HG02840 (cell line): Measurements from ENCODE around the gene NPHP4.

Experiments used
- ATAC-seq: cut with Tn5 transposase; IDR thresholded peaks from one replicate; pipeline ENCODE4 v1.9.1; 2021; ENCODE audit warnings: mild to moderate bottlenecking, moderate library complexity, moderate number of reproducible peaks; ENCODE audit not compliant: unreplicated experiment, low FRiP score

The NPHP4 gene

DNA sequence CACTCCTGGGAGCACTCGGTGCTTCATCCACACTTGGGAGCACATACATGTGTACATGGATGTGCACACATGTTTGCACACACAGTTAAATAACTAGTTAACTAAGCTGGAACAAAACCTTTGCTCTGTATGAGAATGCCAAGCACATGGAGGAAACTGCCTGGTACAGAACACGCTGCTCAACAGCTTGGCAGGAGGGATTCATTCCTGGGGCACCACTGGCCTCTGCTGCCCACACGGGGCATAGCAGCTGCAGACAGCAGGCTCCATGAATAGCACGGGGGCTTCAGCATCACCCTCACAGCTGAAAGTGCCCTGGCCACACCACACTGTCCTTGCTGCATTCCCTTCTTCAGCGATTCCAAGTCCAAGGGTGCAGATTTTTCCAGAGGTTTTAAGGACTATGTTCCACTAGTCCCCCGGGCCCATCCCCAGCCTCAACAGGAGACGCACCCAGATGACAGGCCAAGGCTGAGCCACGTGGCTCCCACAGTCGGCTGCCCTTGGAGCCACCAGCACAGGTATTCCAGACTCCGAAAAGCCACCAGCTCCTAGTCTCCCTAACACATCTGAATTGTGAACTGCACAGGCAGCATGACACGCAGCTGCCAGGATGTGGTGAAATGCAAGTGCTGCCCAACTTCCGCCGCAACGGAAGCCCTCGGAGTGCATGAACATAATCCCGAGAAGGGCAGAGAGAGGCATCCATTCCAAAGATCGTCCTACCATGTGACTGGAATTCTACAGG is 16.9 kb downstream of the NPHP4 start:
- no peak for ATAC-seq

DNA sequence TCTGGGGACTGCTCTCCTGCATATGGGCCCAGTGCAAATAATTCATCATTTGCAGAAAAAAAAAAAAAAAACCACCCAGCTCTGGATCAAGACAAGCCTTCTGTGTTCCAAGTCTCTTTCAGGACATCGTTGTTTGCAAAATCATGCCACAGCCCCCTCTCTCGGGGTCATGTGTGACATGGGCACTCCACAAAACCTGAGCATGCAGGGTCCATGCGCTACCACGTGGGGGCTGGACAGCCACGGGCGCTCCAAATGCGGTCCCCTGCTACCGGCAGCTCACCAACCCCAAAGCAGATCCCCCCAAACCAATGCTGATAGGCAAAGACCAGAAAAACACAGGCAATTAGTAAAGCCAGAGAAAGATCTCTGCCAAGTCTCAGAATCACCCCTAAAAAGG is 17.6 kb downstream of the NPHP4 start:
- ATAC-seq: no peak

DNA sequence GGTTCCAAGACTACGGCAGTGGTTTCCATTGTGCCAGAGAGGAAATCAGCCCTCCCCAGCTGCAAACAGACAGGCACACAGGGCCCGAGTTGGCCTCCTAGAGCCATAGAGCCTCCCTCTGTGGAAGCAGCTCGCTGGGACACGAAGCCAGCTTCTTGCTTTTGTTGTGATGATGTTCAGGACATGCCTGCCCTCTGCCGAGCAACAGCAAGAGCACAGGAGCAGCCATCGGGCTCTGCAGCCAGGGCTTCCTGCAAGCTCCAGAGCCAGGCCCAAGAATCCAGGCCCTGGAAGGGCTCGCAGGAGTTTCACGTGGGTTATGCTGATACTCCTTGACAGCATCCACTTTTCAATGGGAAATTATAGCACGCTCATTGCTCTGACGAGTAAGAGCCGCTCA is 18.5 kb downstream of the NPHP4 start:
- no peak for ATAC-seq

DNA sequence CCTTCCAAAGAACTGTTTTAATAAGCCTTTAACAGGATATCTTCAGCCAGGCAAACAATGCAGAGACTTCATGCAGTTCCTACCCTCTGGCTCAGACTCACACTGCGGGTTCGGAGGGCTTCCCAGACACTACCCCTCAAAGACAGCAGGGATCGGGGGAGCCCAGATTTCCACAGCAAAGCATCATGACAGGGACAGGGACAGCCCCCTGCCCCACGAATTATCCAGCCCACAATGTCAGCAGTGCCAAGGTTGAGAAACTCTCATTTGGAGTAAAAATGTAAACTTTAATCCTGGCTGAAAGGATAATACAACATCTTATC is 20.1 kb downstream of the NPHP4 start:
- no peak for ATAC-seq

DNA sequence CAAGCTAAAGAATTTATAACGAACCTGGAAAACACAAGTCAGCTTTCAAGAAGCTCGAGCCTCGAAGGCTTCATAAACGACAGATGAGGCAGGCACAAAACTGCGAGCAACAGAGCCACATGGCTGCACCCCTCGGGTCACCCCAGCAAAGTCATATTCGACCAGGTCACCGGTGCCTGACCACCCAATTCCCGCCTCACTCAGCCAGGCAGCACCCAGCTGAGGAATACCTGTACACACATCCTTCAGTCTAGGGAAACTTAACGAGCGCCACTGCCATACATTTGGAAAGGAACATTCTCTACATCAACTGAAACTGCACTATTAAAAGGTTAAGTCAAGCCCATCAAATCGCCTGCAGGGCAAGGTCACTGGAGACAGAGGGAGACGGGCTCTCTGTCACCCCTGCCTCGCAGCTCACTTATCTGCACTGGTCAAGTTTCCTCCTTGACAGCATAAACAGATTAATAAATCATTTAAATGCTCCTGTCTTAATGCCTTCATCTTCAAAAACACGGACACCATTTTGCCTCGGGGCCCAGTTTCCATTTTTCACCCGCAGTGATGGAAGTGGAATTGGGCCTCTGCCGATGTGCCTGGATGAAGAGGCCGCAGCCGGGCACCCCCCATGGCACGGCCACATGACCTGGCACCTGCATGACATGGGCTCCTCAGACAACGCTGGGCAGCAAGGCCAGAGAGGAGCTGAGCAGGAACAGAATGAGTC is 20.6 kb downstream of the NPHP4 start:
- no peak for ATAC-seq

DNA sequence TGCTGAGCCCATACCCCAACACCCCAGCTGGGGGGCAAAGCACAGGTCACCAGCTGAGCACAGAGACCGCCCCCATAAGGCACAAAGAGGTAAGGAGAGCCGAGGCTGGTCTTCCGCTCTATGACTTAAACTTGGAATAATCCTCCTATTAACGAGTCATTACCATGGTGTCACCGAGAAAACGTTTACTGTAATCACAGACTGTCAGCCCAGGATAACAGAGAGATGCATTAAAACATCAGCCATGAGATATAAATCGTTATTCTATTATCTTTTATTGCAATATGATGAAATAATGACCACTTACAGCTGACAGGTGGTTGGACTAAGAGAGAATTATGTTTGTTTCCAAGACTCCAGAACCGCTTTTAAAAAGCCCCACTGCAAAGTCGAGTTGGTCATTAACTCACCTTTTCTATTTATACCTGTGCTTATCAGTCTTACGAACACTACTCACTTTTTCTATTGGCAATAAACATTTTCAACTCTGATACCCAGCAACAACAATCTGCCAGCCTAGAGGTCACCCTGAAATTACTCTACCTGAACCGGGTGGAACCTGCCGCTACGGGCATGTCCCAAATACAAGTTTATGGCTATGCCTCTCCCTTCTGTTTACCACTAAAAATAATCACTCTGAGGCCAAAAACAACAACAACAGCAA is 21.5 kb downstream of the NPHP4 start:
- ATAC-seq: no peak

DNA sequence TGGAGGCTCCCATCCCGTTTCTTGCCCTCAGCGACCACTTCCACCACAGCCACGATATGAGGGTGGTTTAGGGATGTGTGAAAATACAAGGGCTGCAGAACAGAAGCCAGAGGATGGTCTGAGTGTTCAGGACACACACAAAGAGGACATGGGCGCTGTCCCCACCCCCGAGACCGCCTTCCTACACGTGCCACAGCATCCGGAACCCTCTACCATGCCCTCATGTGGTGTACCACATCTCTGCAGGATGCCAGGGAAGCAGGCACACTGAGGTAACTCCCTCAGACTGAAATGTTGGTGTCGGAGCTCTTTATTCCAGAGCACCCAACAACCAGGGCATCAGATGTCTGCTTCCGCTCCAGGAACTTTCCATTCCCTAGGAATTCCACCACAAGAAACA is 23.1 kb downstream of the NPHP4 start:
- ATAC-seq: no peak

DNA sequence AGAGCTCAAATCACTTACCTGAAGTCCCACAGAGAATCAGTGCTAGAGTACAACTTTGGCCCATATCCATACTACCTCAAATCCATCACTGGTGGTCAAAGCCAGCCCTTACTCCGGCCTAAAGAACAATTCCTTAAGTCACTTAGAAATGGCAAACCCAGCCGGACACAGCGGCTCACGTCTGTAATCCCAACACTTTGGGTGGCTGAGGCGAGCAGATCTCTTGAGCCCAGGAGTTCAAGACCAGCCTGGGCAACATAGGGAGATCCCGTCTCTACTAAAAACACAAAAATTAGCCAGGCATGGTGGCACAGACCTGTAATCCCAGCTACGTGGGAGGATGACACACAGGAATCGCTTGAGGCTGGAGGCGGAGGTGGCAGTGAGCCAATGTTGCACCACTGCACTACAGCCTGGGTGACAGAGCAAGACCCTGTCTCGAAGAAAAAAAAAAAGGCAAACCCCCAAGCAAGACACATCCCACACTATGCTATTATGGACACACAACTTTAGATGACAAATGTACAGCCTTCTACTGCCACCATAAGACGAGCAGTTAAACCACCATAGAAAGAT is 24.0 kb downstream of the NPHP4 start:
- ATAC-seq: no peak

DNA sequence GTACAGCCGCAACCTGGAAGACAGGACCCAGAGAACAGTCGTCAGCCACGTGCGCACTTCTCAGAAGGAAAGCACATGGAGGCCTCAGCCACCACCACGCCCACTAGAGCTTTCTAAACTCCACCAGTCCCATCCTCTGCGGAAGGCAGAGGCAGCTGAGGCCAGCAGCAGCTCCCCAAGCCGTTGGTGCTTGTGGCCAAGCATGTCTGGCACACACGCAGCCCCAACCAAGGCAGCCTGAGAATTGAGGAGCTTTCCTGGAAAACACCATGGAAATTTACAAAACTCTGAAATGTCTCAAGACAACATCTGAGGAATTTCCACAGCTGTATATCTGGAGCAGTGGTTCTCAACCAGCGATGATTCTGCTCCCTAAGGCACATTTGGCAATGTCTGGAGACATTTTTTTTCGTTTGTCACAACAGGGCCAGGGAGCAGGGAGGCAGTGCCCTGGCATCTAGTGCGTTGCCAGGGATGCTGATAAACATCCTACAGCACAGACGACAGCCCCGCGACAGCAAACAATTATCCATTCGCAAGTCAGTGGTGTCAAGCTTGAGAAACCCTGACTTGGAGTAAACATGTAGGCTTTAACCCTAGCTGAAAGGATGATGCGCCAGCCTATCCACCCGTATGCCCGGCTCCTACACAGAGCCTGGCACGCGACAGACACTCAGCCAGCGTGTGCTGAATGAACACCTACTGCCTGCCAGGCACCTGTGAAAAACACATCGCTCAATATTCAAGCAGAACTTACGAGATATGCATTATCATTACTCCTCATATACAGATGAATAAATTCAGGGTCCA is 24.7 kb downstream of the NPHP4 start:
- no peak for ATAC-seq

DNA sequence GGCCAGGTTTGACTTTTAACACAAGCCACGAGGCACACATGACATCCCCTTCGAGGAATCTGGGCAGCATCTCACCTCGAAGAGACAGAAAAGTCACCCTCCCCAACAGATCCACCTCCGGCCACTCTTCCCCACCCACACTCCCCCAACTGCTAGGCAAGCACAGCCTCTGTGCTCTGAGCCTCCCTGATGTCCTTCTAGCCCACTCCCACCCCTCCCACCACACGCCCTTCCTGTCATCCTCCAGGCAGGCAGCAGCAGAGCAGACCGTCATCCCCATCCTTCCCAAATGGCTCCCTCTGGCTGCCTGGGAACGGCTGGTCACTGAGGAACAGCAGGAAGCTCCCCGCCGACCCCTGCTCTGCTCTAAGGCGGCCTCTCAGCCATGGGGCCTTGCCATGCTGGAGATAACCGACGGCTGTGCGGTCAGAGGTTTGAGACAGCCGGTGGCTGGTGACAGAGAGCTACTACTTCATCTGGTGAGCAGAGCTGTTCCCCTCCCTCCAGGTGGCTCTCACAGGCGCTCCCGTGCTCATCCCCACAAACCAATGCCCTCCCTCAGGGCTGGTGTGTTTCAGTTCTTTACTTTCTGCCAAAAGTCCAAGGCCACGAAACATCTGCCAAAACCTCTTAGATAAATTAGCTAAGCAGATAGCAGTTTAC is 25.6 kb downstream of the NPHP4 start:
- no peak for ATAC-seq

DNA sequence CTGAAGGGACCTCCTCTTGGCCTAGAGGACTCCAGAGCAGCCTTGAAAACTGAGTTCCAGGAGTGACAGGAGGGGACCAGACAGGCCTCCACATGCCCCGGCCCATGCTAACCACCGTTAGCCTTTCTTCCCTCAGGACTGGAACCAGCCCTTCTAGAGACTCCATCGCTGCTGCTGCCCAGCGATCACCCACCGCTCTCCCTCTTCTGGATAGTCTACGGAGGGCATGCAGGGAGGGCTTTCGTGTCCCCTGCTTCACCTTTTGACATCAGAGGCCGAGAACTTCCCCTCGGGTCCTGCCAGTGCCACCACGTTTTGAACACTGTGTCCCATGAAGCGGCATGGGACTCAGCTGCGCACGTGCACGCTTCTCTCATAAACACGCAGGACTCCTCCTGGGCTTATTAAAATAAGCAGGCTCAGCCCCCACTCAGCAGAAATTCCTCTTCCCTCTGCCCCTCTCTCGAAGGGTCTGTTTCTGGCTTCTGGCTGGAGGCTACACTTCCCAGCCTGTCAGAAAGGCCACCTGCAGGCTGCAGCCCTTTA is 26.6 kb downstream of the NPHP4 start:
- ATAC-seq: no peak

DNA sequence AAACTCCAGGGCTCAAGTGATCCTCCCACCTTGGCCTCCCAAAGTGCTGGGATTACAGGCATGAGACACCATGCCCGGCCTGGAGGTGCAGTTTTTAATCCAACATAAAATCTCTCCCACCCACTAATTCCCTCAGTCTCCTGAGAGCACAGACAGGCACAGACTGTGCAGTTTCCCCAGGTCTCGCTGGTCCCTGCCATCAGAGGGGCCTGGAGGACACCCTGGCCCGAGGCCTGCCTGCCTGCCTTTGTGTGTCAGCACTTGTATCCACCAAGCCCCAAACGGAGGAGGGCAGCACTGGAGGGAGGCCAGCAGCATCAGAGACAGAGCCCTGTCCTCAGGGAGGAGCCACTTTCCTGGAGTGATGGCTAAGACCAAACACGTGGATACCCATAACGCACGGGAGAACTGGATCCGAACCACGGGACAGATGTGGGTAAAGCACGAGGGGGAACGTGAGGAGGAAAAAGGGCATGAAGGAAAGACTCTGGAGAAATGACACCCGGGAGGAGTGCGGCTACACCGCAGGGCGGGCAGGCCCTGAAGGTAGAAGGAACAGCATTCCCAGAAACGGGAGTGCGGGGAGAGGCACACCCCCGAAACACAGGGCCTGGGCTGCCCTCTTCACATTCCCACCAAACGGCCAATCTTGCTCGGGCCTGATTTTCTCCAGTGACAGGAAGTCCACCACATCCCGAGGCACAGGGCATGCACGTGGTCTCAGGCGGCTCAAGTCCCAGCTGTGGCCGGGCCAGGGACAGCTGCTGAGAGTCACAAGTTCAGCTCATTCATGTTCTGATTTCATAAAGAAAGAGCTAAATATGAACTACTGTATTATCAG is 29.7 kb downstream of the NPHP4 start:
- ATAC-seq: no peak

DNA sequence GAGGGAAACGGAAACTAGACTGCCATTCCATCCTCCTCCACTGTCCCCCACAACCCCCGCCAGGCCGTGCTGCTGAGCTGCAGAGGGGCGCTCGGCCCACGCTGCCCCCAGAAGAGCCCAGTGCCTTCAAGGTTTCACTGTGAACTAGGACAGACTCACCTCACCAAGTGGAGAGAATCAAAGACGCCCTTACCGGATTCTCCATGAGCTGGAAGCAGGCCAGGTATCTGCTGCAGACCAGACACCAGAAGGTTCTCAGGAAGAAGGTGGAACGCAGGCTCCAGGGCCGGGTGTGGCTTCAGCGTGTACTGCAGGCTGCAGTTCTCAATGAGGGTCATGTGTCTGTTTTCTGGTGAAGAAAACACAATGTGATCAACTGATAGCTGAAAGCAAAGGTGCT is 30.6 kb downstream of the NPHP4 start:
- no peak for ATAC-seq

DNA sequence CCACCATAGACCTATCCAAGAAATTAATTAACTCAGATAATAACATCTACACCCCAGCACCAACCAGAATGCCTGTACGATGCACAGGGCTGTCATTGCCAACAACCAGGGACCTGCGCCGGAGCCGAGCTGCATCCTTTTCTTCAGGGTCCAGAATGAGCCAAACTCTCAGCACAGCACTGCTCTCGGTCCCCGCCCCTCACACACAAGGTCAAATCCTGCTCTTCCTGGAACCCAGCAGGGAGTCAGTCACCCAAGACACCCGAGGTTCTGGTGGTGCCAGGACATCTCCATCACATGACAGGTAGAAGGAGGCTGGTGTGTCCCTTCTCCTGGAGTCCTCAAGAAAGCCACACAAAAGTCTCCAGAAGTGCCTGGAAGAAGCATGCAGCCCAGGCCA is 31.9 kb downstream of the NPHP4 start:
- ATAC-seq: no peak

DNA sequence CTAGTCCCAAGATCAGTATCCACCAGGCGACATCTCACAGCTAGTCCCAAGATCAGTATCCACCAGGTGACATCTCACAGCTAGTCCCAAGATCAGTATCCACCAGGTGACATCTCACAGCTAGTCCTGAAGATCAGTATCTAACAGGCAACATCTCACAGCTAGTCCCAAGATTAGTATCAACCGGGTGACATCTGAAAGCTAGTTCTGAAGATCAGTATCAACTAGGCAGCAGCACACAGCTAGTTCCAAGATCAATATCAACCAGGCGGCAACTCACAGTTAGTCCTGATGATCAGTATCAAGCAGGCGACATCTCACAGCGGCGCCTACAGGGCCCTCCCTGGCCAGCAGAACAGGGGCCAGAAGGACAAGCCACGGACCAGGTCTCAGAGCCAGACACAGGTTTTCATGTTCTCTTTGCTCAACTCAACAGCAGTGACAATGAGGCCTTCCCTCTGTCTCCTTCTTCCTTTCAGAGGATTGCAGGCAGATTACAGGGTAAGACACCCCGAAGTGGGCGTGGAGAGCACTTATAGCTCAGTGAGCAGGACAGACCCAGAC is 32.5 kb downstream of the NPHP4 start:
- ATAC-seq: no peak

DNA sequence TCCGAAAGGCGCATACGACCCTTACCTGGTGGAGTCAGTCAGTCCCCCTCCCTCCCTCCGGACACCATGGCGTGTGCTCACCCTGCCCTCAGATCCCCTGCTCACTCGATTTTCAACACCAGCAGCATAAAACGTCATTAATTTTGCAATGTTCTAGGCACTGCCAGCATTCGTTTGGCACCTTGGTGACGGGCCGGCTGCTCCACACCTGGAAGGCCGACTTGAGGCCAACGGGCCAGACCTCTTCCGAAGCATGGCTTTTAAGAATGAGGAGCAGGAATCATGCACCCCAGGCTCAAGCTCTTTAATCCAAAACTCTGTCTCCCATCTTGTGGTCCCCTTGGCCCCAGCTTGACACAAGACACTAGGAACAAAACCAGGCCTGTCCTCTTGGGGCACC is 33.1 kb downstream of the NPHP4 start:
- no peak for ATAC-seq

DNA sequence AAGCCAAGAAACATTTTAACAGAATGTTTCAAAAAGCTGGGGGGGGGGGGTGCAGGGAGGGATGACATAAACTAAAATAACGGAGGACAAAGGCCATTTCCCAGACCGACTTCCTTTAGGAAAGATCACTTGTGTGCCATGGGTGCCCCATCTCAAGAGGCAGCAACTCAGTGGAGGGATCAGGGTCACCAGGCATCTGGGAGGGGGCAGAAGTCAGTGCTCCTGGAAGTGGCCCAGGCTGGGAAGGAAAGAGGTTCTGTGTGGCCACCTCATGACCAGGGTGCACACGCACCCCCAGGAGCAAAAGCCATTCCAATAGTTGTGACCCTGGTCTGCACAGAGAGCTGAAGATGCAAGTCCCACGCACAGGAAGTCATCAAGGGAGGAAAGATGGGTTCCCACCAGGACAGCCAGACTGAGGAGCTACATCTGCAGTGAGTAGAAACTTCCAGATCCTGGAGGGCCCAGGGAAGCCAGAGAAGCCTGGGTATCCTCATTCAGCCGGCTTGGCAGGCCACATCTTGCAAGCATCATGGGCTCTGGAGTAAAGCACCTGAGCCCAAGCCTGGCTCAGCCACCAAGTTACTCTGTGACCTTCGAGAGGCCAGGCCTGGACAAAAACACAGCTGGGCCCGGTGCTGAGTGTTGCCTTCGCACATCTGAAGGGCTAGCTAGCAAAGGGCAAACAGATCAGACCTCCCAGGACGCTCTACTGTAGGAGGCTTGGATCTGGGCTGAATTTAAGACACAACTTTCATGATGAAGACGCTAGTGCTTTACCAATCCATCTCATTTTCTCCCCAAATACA is 36.0 kb downstream of the NPHP4 start:
- no peak for ATAC-seq

DNA sequence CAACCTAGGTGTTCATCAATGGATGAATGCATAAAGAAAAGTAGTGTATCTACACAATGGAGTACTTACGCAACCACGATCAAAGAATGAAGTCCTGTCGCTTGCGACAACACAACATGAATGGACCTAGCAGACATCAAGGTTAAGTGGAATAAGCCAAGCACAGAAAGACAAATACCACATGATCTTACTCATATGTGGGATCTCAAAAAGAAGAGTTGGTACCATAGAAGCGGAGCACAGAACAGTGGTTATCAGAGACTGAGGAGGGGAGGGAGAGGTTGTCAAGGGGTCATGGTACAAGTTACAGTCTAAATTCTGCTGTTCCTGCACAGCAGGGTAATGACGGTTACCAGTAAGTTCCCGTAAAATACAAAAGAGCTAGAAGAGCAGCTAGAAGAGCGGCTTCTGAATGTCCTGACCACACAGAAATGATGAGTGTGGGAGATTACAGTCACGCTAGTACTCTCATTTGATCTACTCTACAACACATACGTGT is 36.7 kb downstream of the NPHP4 start:
- no peak for ATAC-seq
